H1 (cell line): ENCODE measurements around the gene CCP110. TPM values are rescaled to one million over a fixed set of nuclear protein-coding genes. Genes with fewer than 3 reads are reported as not detected.

ENCODE experiments used
- CTCF ChIA-PET: fragments of 300-600 bp; sonication (Branson Sonifier 250); formaldehyde crosslinking; loops from one replicate; lab custom pipeline; 2021; ENCODE audit not compliant: partially characterized antibody; lab: Charles Lee
- POLR2A ChIA-PET: fragments of 300-600 bp; sonication (Branson Sonifier 250); formaldehyde crosslinking; loops from one replicate; lab custom pipeline; 2021; ENCODE audit warnings: inconsistent platforms; ENCODE audit not compliant: partially characterized antibody; lab: Charles Lee
- DNase-seq, 2 experiments: peaks; one replicate each; pipeline versions ENCODE4 v3.0.0 to v3.0.0-alpha.2; 2010 to 2022; ENCODE audit warnings: low spot score in 2 of 2, low read depth in 1 of 2, mixed read lengths in 1 of 2
- FAIRE-seq: peaks from 2 replicates; lab custom pipeline; 2011; peaks lifted over from hg19 to GRCh38; lab: Jason Lieb, UNC
- H2AFZ ChIP-seq: 2 replicates; pipeline ENCODE4 v1.8.1; 2012; ENCODE audit warnings: low read length, inconsistent platforms
- H2AK5ac ChIP-seq: 2 replicates; pipeline ENCODE4 v1.6.1; 2013; ENCODE audit warnings: low read depth, low read length
- H2BK120ac ChIP-seq: replicated peaks from 2 replicates; pipeline ENCODE3; 2013; ENCODE audit warnings: low read depth, low read length, inconsistent platforms
- H2BK12ac ChIP-seq: 2 replicates; pipeline ENCODE4 v1.6.1; 2013; ENCODE audit warnings: low read depth, low read length
- H2BK15ac ChIP-seq: 2 replicates; pipeline ENCODE4 v1.6.1; 2013; ENCODE audit warnings: low read length
- H2BK20ac ChIP-seq: 2 replicates; pipeline ENCODE4 v1.6.1; 2013; ENCODE audit warnings: low read length
- H2BK5ac ChIP-seq: 2 replicates; pipeline ENCODE4 v1.6.1; 2013; ENCODE audit warnings: low read depth, low read length
- H3K14ac ChIP-seq: 2 replicates; pipeline ENCODE4 v1.6.1; 2013; ENCODE audit warnings: inconsistent platforms; ENCODE audit not compliant: insufficient read length
- H3K18ac ChIP-seq: 2 replicates; pipeline ENCODE4 v1.6.1; 2013; ENCODE audit warnings: low read length; ENCODE audit errors: extremely low read depth
- H3K23ac ChIP-seq: 2 replicates; pipeline ENCODE4 v1.6.1; 2013; ENCODE audit warnings: inconsistent platforms; ENCODE audit not compliant: insufficient read length
- H3K23me2 ChIP-seq: 2 replicates; pipeline ENCODE4 v1.6.1; 2013; ENCODE audit warnings: low read depth, low read length
- H3K27ac ChIP-seq: 2 replicates; pipeline ENCODE4 v1.6.1; 2011; ENCODE audit warnings: low read depth, low read length, inconsistent platforms
- H3K27me3 ChIP-seq, 4 experiments: replicated peaks in 1 of 4; 1 replicate in 1 of 4; 2 replicates in 3 of 4; pipeline versions ENCODE4 v1.6.1 to v1.8.1; 2011 to 2013; ENCODE audit warnings: low read length in 3 of 4, mild to moderate bottlenecking in 3 of 4, inconsistent platforms in 2 of 4, mixed read lengths in 2 of 4, moderate library complexity in 1 of 4; ENCODE audit not compliant: control insufficient read depth in 3 of 4, insufficient read depth in 3 of 4; ENCODE audit errors: extremely low read depth in 1 of 4
- H3K36me3 ChIP-seq, 4 experiments: 2 replicates each; pipeline versions ENCODE4 v1.6.1 to v1.8.1; 2011 to 2013; ENCODE audit warnings: mild to moderate bottlenecking in 4 of 4, low read length in 3 of 4, moderate library complexity in 2 of 4, control low read depth in 1 of 4, inconsistent platforms in 1 of 4; ENCODE audit not compliant: insufficient read depth in 4 of 4, control insufficient read depth in 2 of 4
- H3K4ac ChIP-seq: replicated peaks from 2 replicates; pipeline ENCODE3; 2013; ENCODE audit warnings: low read length, low read depth, mixed read lengths, inconsistent platforms; ENCODE audit not compliant: insufficient read length
- H3K4me1 ChIP-seq, 4 experiments: replicated peaks in 1 of 4; 1 replicate in 1 of 4; 2 replicates in 3 of 4; pipeline versions ENCODE4 v1.6.1 to v1.8.1; 2011 to 2013; ENCODE audit warnings: low read length in 3 of 4, inconsistent platforms in 2 of 4, mixed read lengths in 1 of 4; ENCODE audit not compliant: insufficient read depth in 4 of 4, control insufficient read depth in 3 of 4
- H3K4me2 ChIP-seq, 2 experiments: 2 replicates each; pipeline versions ENCODE4 v1.6.1 to v1.8.1; 2011 to 2013; ENCODE audit warnings: low read depth in 2 of 2, low read length in 2 of 2, control low read depth in 1 of 2, inconsistent platforms in 1 of 2, mild to moderate bottlenecking in 1 of 2; ENCODE audit not compliant: insufficient read depth in 1 of 2
- H3K4me3 ChIP-seq, 4 experiments: fragments of 200-600, 300-600 bp in 1 of 4; sonication (generic), shearing (Covaris generic), sonication (Bioruptor Twin) in 1 of 4; 2 replicates each; pipeline versions ENCODE4 v1.5.1 to v1.8.1; 2011 to 2016; ENCODE audit warnings: low read length in 4 of 4, low read depth in 3 of 4, control low read depth in 2 of 4, inconsistent platforms in 2 of 4, mild to moderate bottlenecking in 2 of 4, mixed read lengths in 1 of 4, moderate library complexity in 1 of 4; ENCODE audit not compliant: insufficient read depth in 2 of 4; ENCODE audit errors: extremely low read depth in 1 of 4
- H3K56ac ChIP-seq: replicated peaks from 2 replicates; pipeline ENCODE3; 2013; ENCODE audit warnings: low read depth, mild to moderate bottlenecking, mixed read lengths, low read length, inconsistent platforms; ENCODE audit not compliant: insufficient read length
- H3K79me1 ChIP-seq: 2 replicates; pipeline ENCODE4 v1.6.1; 2013; ENCODE audit warnings: low read depth, low read length, control low read depth
- H3K79me2 ChIP-seq, 2 experiments: 2 replicates each; pipeline versions ENCODE4 v1.6.1 to v1.8.1; 2012 to 2013; ENCODE audit warnings: low read length in 2 of 2, mild to moderate bottlenecking in 2 of 2, inconsistent platforms in 1 of 2; ENCODE audit not compliant: insufficient read depth in 2 of 2, control insufficient read depth in 1 of 2
- H3K9ac ChIP-seq, 4 experiments: replicated peaks in 1 of 4; 1 replicate in 1 of 4; 2 replicates in 3 of 4; pipeline versions ENCODE4 v1.6.1 to v1.8.1; 2011 to 2013; ENCODE audit warnings: low read depth in 3 of 4, low read length in 3 of 4, control low read depth in 2 of 4, mild to moderate bottlenecking in 2 of 4, moderate library complexity in 2 of 4, inconsistent platforms in 1 of 4; ENCODE audit errors: extremely low read depth in 1 of 4
- H3K9me3 ChIP-seq, 2 experiments: 2 replicates each; pipeline versions ENCODE4 v1.6.1 to v1.8.1; 2012 to 2013; ENCODE audit warnings: mild to moderate bottlenecking in 2 of 2, moderate library complexity in 2 of 2, control low read depth in 1 of 2, inconsistent platforms in 1 of 2, low read depth in 1 of 2, low read length in 1 of 2, mixed read lengths in 1 of 2; ENCODE audit not compliant: insufficient read depth in 2 of 2
- H4K20me1 ChIP-seq, 2 experiments: replicated peaks in 1 of 2; 2 replicates each; pipeline versions ENCODE3 to v1.8.1; 2011 to 2013; ENCODE audit warnings: inconsistent platforms in 2 of 2, low read length in 2 of 2, mild to moderate bottlenecking in 1 of 2; ENCODE audit not compliant: insufficient read depth in 2 of 2, control insufficient read depth in 1 of 2
- H4K5ac ChIP-seq: 2 replicates; pipeline ENCODE4 v1.6.1; 2013; ENCODE audit warnings: low read length, low read depth, mixed read lengths, inconsistent platforms; ENCODE audit not compliant: insufficient read length
- H4K8ac ChIP-seq: 2 replicates; pipeline ENCODE4 v1.8.0; 2013; ENCODE audit warnings: mild to moderate bottlenecking, moderate library complexity, low read length, inconsistent platforms; ENCODE audit not compliant: insufficient read depth; ENCODE audit errors: extremely low read depth
- H4K91ac ChIP-seq: replicated peaks from 2 replicates; pipeline ENCODE3; 2013; ENCODE audit warnings: low read length, mixed read lengths, inconsistent platforms; ENCODE audit not compliant: insufficient read length
- CBX8 ChIP-seq: fragments of 300-800, 300-1000 bp; sonication (generic); IDR thresholded peaks from 2 replicates; pipeline ENCODE4 v1.7.1; 2016; ENCODE audit warnings: low read depth, low read length, borderline replicate concordance
- SAP30 ChIP-seq: fragments of 300-600 bp; sonication (generic); IDR thresholded peaks from 2 replicates; pipeline ENCODE4 v1.7.1; 2012; ENCODE audit warnings: low read length, moderate library complexity, mild to moderate bottlenecking, inconsistent platforms; ENCODE audit not compliant: insufficient read depth, insufficient replicate concordance
- WGBS, 2 experiments: shearing (Covaris generic) in 1 of 2; methylation state at CpG; one replicate each; pipeline versions ENCODE4 v1.1.6 to v1.1.7; 2013 to 2015; ENCODE audit warnings: low lambda C conversion rate in 2 of 2, mixed read lengths in 2 of 2, inconsistent platforms in 1 of 2, low coverage in 1 of 2, missing lambda C conversion rate in 1 of 2; ENCODE audit not compliant: insufficient replicate concordance in 2 of 2, insufficient coverage in 1 of 2, insufficient read length in 1 of 2; ENCODE audit errors: extremely low coverage in 1 of 2, missing lambda C conversion rate in 1 of 2; 5-methylcytosine and 5-hydroxymethylcytosine counted together
- polyA plus RNA-seq, 7 experiments: library from polyadenylated mRNA; depleted of rRNA in 3 of 7; stranded (reverse) in 5 of 7; unstranded in 2 of 7; fragments of >200 nt in 5 of 7; fragments of 200-250 nt in 2 of 7; gene quantifications; 1 replicate in 5 of 7; 2 replicates in 1 of 7; 4 replicates in 1 of 7; pipeline versions ENCODE4 v1.2.1 to v1.2.3, GENCODE V29; 2011 to 2013; ENCODE audit warnings: missing spikeins in 2 of 7, mixed read lengths in 2 of 7
- total RNA-seq: library from RNA; stranded (reverse); fragmentation: NEBNext Ultra II Directional; extraction: Animal tissue kit (Norgen Biotek cat#: 25700); gene quantifications from 2 replicates; pipeline ENCODE4 v1.2.1, GENCODE V29; 2021

CCP110 gene
- total and polyA plus RNA-seq, 2 of the 8 experiments (the other 6 are each of a cell fraction or from before 2014, with no cell fraction given): 3.2 to 19.8 TPM

DNA sequence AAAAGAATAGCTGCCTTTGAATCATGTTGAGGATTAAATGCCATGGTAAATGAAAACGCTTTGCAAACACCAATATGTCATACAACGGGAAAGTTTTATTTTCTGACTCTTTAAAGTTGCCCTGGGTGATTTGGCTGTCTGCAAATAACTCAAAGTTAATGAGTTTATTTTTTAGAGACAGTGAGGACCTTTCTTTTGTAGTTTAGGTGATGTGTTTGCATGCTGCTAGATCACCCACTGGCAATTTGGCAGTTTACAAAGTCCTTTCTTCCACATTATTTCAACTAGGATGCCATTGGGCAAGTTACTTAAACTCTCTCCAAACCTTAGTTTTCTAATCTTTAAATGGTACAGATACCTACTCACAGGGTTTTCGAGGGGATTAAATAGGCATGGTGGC, 39.6 kb upstream of the CCP110 start:
- TF ChIP-seq SAP30: no peak
- TF ChIP-seq CBX8: no peak
- TF ChIP-seq, all 59 proteins: peak for 0
- no peak overlapping the region for H4K8ac ChIP-seq
- H3K4me3 ChIP-seq: no peak overlapping the region
- H3K27ac ChIP-seq: no peak overlapping the region
- H3K4me2 ChIP-seq: no peak overlapping the region
- no peak overlapping the region for H3K14ac ChIP-seq
- H2BK120ac ChIP-seq: no peak overlapping the region
- no peaks in the 10 kb centered on the region for H3K36me3 ChIP-seq
- H4K91ac ChIP-seq: no peak overlapping the region
- POLR2A ChIA-PET: no interaction called here
- H3K79me1 ChIP-seq: no peaks in the 10 kb centered on the region
- H3K4me1 ChIP-seq: peaks cover 2 to 13% (median 7%) of the 10 kb centered on the region in 4 experiments; a peak in 4 of 7 replicates
- no peaks in the 10 kb centered on the region for H3K27me3 ChIP-seq
- no peak overlapping the region for H2BK20ac ChIP-seq
- H4K20me1 ChIP-seq: no peaks in the 10 kb centered on the region
- no peak overlapping the region for H4K5ac ChIP-seq
- FAIRE-seq: no peak
- CTCF ChIA-PET: no interaction called here
- no peak overlapping the region for H3K23ac ChIP-seq
- H2BK12ac ChIP-seq: no peak overlapping the region
- no peak overlapping the region for H2AK5ac ChIP-seq
- no peak overlapping the region for H3K18ac ChIP-seq
- H2AFZ ChIP-seq: no peak overlapping the region
- no peak for DNase-seq
- H3K23me2 ChIP-seq: no peaks in the 10 kb centered on the region; the same call in 1 of the 2 replicates
- H3K9ac ChIP-seq: no peak overlapping the region
- H3K56ac ChIP-seq: no peak overlapping the region
- H3K9me3 ChIP-seq: peaks cover 0 to 9% of the 10 kb centered on the region in 2 experiments; a peak in 2 of 4 replicates
- no peak overlapping the region for H3K4ac ChIP-seq
- H3K79me2 ChIP-seq: no peaks in the 10 kb centered on the region
- WGBS, 2 experiments: 85% methylated on average over 3 of the region's 3 CpGs; no CpG with 5 or more reads in 1 of the 2 experiments
- no peak overlapping the region for H2BK5ac ChIP-seq
- no peak overlapping the region for H2BK15ac ChIP-seq
